GM19043 (cell line): Measurements from ENCODE around the gene PHEX.

Source experiments
- ATAC-seq: cut with Tn5 transposase; IDR thresholded peaks from one replicate; pipeline ENCODE4 v1.9.1; 2021; ENCODE audit warnings: low read depth; ENCODE audit not compliant: unreplicated experiment

The PHEX gene

GRCh38 chrX:22141047-22141730, 109.1 kb downstream of the PHEX start:
- no peak for ATAC-seq

GRCh38 chrX:22147214-22147613, 115.1 kb downstream of the PHEX start:
- no peak for ATAC-seq

GRCh38 chrX:22147942-22148341, 115.8 kb downstream of the PHEX start:
- ATAC-seq = no peak

- ATAC-seq = no peak
These were observed 116.4 kb downstream of the PHEX start for GRCh38 chrX:22148565-22148964.

- ATAC-seq = no peak
These were observed 118.2 kb downstream of the PHEX start for GRCh38 chrX:22150371-22150770.

- no peak for ATAC-seq
These were observed 123.0 kb downstream of the PHEX start for GRCh38 chrX:22155126-22155525.

- no peak for ATAC-seq
These were observed 126.9 kb downstream of the PHEX start for GRCh38 chrX:22159071-22159470.

- no peak for ATAC-seq
These were observed 131.2 kb downstream of the PHEX start for GRCh38 chrX:22163326-22163725.

- no peak for ATAC-seq
These were observed 132.8 kb downstream of the PHEX start for GRCh38 chrX:22164770-22165388.

GRCh38 chrX:22165732-22166457, 133.8 kb downstream of the PHEX start:
- ATAC-seq = no peak

- no peak for ATAC-seq
These were observed 139.3 kb downstream of the PHEX start for GRCh38 chrX:22171287-22172060.

GRCh38 chrX:22173966-22174365, 141.8 kb downstream of the PHEX start:
- no peak for ATAC-seq

GRCh38 chrX:22177950-22178515, 145.9 kb downstream of the PHEX start:
- ATAC-seq = no peak

GRCh38 chrX:22184096-22184495, 152.0 kb downstream of the PHEX start:
- no peak for ATAC-seq

- no peak for ATAC-seq
These were observed 154.0 kb downstream of the PHEX start for GRCh38 chrX:22186165-22186564.

GRCh38 chrX:22192419-22193060, 160.4 kb downstream of the PHEX start:
- ATAC-seq = peak; percentile 91

- ATAC-seq = no peak
These were observed 161.9 kb downstream of the PHEX start for GRCh38 chrX:22193851-22194659.

GRCh38 chrX:22194660-22194945, 162.5 kb downstream of the PHEX start:
- no peak for ATAC-seq

- no peak for ATAC-seq
These were observed 164.0 kb downstream of the PHEX start for GRCh38 chrX:22196149-22196548.

GRCh38 chrX:22202251-22202650, 170.1 kb downstream of the PHEX start:
- ATAC-seq = no peak
